ENCODE measurements around the gene UBE2L3.
"Not testable (repeated sequence)": the region's sequence is repeated elsewhere in the genome, so short reads cannot be mapped to it uniquely, and the experiment has no call there.

UBE2L3 gene

DNA sequence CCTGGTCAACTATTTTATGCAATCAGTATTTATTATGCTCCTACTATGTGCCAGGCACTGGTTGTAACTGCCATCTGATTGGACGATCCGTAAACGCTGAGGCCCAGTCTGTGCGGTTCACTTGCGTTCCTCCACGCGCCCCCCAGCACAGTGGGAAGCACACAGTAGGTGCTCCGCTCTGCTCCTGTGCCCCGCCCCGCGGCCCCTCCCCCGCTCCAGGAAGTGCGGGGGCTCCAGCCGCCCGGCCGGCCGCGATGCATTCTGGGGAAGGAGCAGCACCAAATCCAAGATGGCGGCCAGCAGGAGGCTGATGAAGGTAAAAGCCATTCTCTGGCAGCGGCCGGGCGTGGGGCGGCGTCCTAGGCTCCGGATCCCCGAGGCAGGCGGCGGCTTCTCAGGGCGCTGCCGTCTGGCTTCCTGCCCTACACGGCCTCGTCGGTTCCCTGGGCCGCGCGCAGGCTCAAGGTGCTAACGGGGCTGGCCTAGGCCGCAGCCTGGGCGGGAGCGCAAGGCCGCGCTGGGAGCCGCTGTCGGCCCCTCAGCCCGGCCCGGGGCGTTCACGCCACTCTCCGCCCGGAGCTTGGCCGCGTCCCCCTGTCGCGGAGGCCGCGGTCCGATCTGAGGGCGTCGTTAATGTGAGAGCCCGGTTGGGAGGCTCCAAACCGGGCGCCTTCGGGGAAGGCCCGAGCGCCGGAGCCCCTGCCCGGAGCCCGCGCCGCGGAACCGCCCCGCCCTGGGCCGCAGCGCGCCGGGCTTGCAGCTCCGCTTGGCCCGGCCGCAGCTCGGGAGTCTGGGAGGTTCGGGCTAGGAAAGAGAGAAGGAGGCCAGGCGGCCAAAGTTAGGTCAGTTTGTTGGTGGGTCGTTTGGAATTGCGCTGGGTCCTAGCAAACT, at the start of gene UBE2L3:
TSS of gene UBE2L3 (plus strand) at position 259 of the 891 bp plus-strand sequence. CDS start at position 290, 31 bp downstream.
- peak; percentile 32 for DNase-seq (ENCODE audit: low read depth)

GRCh38 chr22:21526705-21527500, 40.6 kb upstream of the UBE2L3 start:
- DNase-seq (ENCODE audit: low read depth), result not testable (repeated sequence)

- not testable (repeated sequence) for DNase-seq (ENCODE audit: low read depth)
These were observed 36.0 kb upstream of the UBE2L3 start for GRCh38 chr22:21531525-21531924.

GRCh38 chr22:21532863-21533648, 34.5 kb upstream of the UBE2L3 start:
- not testable (repeated sequence) for DNase-seq (ENCODE audit: low read depth)

DNA sequence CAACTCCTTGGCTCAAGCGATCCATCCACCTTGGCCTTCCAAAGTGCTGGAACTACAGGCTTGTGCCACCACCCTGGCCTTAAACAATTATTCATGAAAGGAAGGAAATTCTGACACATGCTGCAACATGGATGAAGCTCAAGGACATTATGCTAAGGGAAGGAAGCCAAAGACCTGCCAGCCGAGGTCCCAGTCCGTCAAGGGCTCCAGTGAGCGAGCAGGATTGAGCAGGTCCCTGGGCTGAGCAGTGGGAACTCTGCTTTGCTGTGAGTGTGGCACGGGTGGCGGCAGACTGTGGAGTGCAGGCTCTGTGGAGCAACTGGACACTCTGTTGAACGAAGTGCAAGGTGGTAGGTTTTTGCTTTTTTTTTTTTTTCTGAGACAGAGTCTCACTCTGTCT, 27.7 kb upstream of the UBE2L3 start:
- DNase-seq (ENCODE audit: low read depth), result not testable (repeated sequence)

- not testable (repeated sequence) for DNase-seq (ENCODE audit: low read depth)
These were observed 22.8 kb upstream of the UBE2L3 start for GRCh38 chr22:21544432-21545322.

DNA sequence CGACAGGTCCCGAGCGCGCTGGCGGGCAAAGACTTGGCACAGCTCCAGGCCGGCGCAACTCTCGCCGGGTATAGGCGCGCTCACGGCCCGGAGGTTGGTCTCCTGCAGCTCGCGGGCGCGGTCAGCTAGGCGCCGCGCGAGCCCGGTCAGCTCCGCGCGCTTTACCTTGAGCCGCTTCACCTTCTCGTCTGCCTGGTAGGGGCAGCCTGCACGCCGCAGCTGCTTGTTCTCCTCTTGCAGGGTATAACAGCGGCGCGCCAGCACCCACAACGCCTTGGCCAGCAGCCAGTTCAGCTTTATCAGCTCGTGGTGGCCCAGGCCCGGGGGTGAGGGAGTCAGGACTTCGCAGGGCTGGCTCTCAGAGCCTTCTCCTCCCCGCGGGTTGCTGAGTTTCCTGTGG, 18.0 kb upstream of the UBE2L3 start:
- not testable (repeated sequence) for DNase-seq (ENCODE audit: low read depth)

DNA sequence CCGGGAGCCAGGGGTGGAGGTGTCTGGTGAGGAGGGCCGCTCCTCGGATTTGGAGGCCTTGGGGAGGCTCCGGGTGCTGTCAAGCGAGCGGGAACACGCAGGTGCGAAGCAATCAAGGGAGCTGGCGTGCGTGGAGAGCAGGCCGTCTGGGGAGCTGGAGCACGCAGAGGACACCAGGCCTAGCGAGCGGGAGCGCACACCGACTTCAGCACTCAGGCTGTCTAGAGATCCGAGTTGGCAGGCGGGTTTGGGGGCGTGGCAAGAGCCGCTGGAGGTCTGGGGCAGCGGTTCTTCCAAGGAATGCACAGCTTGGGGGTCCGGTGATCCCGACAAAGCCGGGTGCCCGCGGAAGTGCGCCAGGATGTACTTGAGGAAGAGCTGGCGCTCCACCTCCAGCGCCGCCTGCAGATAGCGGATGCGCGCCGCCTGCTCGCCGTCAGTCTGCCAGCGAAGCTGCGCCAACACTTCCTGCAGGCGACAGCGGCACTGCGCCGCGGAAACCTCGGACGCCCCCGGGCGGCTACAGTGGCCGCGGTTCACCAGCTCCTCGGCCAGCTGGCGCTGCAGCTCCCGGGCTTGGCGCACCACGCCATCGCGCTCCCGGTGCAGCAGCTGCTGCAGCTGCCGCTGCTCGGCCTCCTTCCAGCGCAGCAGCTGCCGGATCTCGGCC, 17.4 kb upstream of the UBE2L3 start:
- DNase-seq (ENCODE audit: low read depth), result not testable (repeated sequence)

- DNase-seq (ENCODE audit: low read depth), result not testable (repeated sequence)
These were observed 16.9 kb upstream of the UBE2L3 start for GRCh38 chr22:21550678-21551047.

GRCh38 chr22:21551361-21551760, 16.2 kb upstream of the UBE2L3 start, which contains the start of gene RIMBP3C:
TSS of gene RIMBP3C (minus strand) at chr22:21551461. CDS start at chr22:21550976, 485 bp downstream.
- not testable (repeated sequence) for DNase-seq (ENCODE audit: low read depth)

GRCh38 chr22:21559345-21560125, 8.0 kb upstream of the UBE2L3 start:
- DNase-seq (ENCODE audit: low read depth), result not testable (repeated sequence)

DNA sequence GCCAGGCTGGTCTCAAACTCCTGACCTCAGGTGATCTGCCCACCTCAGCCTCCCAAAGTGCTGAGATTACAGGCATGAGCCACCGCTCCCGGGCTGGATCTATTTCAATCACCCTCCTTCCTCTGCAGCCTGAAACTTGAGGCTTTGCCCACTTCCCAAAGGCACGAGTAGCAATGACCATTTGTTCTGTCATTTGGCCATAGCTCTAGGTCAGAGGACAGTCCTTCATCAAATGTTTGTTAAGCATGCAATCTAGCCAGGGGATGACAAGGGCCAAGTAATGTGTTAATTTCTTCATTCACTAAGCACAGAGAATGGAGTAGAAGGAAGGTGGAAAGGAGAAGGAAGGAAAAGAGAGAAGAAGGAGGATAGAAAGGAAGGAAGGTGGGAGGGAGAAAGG, 6.9 kb upstream of the UBE2L3 start:
- DNase-seq (ENCODE audit: low read depth), result not testable (repeated sequence)

- no peak for DNase-seq (ENCODE audit: low read depth)
These were observed 3.6 kb upstream of the UBE2L3 start for GRCh38 chr22:21563912-21564311.

DNA sequence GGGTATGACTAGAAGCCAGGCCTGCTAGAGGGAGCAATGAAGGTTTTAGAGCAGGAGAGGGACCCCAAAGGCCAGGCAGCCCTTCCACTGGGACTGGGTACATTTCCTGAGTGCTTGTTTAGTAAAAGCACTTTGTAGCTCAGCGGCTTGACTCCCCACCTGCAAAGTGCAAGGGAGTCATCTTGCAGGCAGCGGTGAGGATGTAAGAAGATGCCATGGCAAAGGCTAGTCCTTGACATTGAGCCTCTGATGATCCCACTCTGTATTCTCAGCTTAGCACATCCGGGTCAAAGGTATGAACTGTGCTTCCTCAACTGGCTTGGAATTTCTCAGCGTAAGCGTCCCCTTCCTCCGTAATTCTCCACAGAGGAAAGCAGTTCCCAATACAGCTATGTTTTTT, 3.1 kb upstream of the UBE2L3 start:
- no peak for DNase-seq (ENCODE audit: low read depth)

GRCh38 chr22:21568347-21569075, 997 bp downstream of the UBE2L3 start:
- DNase-seq (ENCODE audit: low read depth), result no peak

DNA sequence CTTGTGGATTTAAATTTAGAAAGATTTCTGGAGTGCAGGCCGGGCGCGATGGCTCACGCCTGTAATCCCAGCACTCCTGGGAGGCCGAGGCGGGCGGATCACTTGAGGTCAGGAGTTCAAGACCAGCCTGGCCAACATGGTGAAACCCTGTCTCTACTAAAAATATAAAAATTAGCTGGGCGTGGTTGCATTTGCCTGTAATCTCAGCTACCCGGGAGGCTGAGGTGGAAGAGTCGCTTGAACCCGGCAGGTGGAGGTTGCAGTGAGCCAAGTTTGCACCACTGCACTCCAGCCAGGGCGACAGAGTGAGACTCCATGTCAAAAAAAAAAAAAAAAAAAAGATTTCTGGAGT, 1.5 kb downstream of the UBE2L3 start:
- DNase-seq (ENCODE audit: low read depth), result not testable (repeated sequence)

- no peak for DNase-seq (ENCODE audit: low read depth)
These were observed 2.1 kb downstream of the UBE2L3 start for GRCh38 chr22:21569459-21570170.

- DNase-seq (ENCODE audit: low read depth), result no peak
These were observed 2.9 kb downstream of the UBE2L3 start for GRCh38 chr22:21570398-21570797.

Data from fibroblast of the conjunctiva (primary cell).